Cortex of kidney (tissue), 1 donor: ENCODE measurements around the gene DPT.

ENCODE experiments used
- DNase-seq: peaks from one replicate; lab custom pipeline; 2025; lab: John Stamatoyannopoulos, UW

The DPT gene

GRCh38 chr1:168735974-168736373 lies 7.0 kb upstream of the DPT start:
- DNase-seq = no peak

DNA sequence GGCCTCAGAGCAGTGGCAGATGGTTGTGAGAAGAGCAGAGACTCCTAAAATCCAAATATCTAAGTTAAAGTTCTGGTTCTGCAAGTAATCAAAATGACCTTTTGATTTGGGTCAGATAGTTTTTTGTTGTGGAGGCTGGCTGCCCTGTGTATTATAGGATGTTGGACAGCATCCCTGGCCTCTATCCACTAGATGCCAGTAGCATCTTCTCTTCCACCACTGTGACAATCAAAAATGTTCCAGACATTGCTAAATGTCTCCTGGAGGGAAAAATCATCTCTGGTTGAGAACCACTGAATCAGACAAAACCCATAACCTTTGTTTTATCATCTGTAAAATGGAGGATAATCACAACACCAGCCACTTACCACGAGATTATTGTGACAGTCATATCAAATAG lies 5.9 kb upstream of the DPT start:
- DNase-seq = no peak

DNA sequence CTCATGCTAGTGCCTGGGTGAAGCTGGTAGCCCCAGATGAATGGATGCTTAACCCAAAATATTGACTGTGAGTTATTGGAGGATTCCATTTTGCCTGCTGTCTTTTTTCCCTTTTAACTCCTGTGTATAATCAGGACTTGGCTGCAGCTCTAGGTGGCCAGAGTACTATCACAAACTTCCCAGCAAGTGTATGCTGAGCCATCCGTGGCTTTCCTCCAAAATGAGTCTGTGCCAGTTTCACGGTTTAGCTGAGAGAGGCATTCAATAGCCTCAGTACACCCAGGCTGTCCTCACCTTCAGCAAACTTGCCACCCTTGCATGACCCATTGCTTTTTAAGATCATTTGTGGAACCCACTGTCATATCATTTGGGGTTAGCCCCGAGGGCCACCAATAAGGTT lies 5.3 kb upstream of the DPT start:
- no peak for DNase-seq

DNA sequence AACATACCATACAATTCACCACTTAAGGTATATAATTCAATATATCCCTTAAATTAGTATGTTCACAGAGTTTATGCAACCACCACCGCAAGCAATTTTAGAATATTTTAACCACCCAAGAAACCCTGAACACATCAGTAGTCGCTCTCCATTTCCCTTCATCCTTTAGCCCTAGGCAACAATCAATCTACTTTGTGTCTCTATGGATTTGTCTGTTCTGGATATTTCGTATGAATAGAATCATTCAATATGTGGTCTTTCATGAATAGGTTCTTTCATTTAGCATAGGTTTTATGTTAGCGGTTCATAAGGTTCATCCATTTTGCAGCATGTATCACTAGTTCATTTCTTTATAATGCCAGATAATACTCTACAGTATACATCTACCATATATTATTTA lies 4.2 kb upstream of the DPT start:
- no peak for DNase-seq

DNA sequence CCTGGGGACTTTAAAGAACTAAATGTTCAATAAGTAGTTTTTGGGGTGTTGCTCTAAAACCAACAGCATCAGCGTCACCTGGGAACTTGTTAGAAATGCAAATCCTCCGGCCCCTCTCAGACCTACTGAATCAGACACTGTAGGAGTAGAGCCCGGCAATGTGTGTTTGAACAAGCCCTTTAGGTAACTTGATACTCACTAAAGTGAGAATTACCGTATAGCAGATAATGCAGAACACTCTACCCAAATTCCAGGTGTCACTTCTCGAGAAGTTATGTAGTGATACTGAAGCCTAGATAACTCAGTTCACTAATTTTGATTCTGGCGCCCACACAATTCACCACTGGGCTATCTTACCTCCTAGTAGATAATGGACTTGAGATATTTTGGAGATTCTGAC lies 3.7 kb upstream of the DPT start:
- DNase-seq = no peak

DNA sequence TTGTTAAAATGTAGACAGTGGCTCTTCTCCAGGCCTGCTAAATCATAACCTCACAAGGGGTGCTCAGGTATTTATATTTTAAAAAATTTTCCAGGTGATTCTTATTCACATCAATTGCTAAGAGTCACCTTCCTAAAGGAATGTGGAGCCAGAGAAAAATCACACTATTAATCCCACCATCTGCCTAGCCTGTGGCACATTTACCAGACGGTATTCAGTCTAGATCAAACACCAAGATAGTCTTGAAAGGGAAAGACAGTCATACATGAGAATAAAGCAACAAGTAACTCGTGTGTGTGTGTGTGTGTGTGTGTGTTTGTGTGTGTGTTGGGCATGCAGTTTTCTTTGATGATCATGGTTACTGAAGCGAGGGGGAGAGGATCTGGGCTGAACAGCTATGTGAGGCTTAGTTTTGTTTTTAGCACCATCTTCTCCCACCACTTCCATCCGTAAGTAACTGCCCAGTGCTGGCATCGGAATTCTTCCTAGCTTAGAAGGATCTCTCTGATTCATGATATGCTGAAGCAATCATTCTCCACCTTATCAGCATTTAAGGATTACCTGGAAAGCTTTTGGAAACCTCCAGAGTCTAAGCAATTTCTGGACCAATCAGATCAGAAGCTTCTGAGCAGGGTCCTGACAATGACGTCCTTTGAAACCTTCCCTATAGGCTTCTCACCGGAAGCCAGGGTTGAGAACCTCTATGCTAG lies 2.4 kb upstream of the DPT start:
- no peak for DNase-seq

GRCh38 chr1:168729405-168729802 lies 398 bp upstream of the DPT start:
- DNase-seq = no peak

DNA sequence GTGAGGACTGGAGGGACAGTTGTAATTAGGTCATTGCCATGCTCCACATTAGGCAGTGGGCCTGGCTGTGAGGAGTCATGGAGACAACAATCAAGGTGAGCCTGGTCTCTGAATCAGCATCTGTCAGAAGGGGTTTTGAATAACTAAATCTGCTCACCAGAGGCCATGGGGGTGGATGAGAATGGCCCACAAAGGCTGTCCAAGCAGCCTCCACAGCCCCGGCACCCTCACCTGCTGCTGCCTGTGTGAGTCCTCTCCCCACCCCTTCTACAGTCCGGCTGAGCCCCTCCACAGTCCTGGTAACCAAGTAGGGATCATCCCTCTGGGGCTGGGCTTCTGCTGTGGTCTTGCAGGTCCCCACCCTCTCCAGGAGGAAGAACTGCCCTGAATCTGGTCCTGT lies 2.3 kb downstream of the DPT start:
- DNase-seq = no peak

- no peak for DNase-seq
Measured at GRCh38 chr1:168726281-168726680, 2.7 kb downstream of the DPT start.

DNA sequence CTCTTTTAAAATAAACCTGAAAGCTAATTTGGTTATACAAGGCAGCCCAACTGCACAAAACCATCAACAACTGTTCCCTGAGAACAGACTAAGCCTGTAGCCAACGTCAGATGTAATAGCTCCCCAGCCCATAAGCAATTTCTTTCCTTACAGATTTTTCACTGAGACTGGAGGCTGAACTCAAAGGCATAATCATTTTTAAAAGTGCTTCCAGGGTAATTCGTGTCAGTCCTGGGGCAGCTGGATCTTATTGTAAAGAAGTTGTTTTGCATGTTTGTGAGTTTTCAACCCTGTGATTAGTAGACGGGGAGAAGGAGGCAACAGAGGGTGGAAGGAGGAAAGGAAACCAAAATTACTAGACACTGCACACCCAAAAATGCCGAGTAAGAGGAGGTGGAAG lies 3.2 kb downstream of the DPT start:
- no peak for DNase-seq

DNA sequence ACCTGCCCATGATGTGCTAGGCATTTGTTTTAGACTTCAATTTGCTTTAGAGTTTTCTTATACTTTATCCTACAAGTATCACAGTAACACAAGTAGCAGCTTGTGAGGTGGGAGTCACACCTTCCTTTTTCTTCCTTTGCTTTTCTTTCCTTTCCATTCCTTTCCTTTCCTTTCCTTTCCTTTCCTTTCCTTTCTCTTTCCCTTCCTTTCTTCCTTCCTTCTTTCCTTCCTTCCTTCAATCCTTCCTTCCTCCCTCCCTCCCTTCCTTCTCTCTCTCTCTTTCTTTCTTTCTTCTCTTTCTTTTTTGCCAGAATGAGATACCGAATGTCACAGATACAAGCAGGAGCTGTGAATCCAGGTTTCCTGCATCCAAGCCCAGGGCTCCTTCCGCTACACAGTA lies 3.9 kb downstream of the DPT start:
- DNase-seq = no peak

- DNase-seq = no peak
Measured at GRCh38 chr1:168723000-168723399, 6.0 kb downstream of the DPT start.

DNA sequence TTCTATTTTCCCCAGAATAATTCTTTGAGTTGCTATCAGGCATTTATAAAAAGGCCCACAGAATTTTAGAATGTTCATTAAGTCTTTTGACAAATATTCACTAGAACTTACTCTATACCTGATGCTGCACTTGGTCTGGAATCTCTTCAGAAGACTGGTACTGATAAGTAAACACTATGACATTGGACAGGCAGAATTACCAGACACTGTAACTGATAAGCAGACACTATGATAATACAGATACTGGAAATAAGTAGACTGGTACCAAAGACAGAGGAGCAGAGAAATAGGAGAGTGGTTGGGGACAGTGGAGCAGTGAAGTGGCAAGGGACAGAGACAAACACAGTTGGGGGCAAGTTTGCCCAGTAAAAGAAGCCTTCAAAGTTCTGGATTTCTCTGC lies 8.2 kb downstream of the DPT start:
- no peak for DNase-seq

GRCh38 chr1:168719306-168720111 lies 9.5 kb downstream of the DPT start:
- no peak for DNase-seq

GRCh38 chr1:168717906-168718891 lies 10.8 kb downstream of the DPT start:
- no peak for DNase-seq

- DNase-seq = no peak
Measured at GRCh38 chr1:168714012-168714411, 15.0 kb downstream of the DPT start.

GRCh38 chr1:168709405-168710363 lies 19.3 kb downstream of the DPT start:
- DNase-seq = no peak

- DNase-seq = no peak
Measured at GRCh38 chr1:168708698-168709404, 20.2 kb downstream of the DPT start.

GRCh38 chr1:168706391-168706992 lies 22.5 kb downstream of the DPT start:
- DNase-seq = no peak

DNA sequence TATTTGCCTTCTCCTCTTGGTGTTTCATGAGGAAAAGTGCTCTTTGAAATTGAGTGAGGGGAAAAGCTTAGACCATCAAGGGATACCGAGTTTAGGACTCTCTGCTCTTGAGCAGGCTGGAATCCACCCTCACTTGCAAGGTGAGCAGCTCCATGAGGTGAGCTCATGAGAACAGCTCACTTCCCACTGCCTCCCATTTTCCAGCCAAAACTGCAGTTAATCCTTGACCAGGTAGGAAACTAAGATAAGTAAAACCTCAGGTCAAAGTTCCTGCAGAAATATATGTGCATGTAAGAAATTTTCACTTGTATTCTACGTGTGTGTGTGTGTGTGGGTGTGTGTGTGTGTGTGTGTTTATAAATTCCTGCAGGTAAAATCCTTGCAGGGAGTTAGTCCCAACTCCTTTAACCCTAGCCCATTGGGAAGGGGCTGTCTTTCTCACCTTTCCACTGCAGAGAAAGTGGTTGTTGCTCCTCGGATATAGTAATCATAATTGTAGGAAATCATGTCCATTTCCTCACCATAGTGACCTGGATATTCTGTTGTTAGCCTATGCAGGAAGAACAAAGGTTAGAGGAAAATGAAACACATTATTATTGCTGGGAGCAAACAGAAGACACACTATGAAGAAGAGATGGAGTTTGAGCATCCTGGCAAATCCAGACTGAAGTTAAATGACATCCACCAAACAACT lies 28.3 kb downstream of the DPT start:
- DNase-seq = no peak
